ENCODE data around the gene NEU2.
"Not testable (repeated sequence)": the region's sequence is repeated elsewhere in the genome, so short reads cannot be mapped to it uniquely, and the experiment has no call there.

The NEU2 gene

GRCh38 chr2:233056961-233057605, 24.6 kb downstream of the NEU2 start:
- DNase-seq (ENCODE audit: low read depth, low spot score) = no peak

- no peak for DNase-seq (ENCODE audit: low read depth, low spot score)
Observed at GRCh38 chr2:233058717-233059546, 26.5 kb downstream of the NEU2 start.

GRCh38 chr2:233059547-233059796, 27.0 kb downstream of the NEU2 start:
- DNase-seq (ENCODE audit: low read depth, low spot score) = no peak

GRCh38 chr2:233059797-233060500, 27.5 kb downstream of the NEU2 start, which contains the start of gene INPP5D:
Gene INPP5D (plus strand): TSS chr2:233060342. CDS start chr2:233060479, 137 bp downstream.
- no peak for DNase-seq (ENCODE audit: low read depth, low spot score)

GRCh38 chr2:233060501-233060979, 28.1 kb downstream of the NEU2 start:
- no peak for DNase-seq (ENCODE audit: low read depth, low spot score)

GRCh38 chr2:233060980-233061590, 28.6 kb downstream of the NEU2 start:
- no peak for DNase-seq (ENCODE audit: low read depth, low spot score)

GRCh38 chr2:233061591-233062450, 29.3 kb downstream of the NEU2 start:
- DNase-seq (ENCODE audit: low read depth, low spot score) = no peak

GRCh38 chr2:233062451-233062850, 30.0 kb downstream of the NEU2 start:
- DNase-seq (ENCODE audit: low read depth, low spot score) = no peak

GRCh38 chr2:233062946-233063268, 30.4 kb downstream of the NEU2 start:
- DNase-seq (ENCODE audit: low read depth, low spot score) = no peak

GRCh38 chr2:233063269-233063975, 30.9 kb downstream of the NEU2 start:
- no peak for DNase-seq (ENCODE audit: low read depth, low spot score)

GRCh38 chr2:233063976-233064411, 31.5 kb downstream of the NEU2 start:
- DNase-seq (ENCODE audit: low read depth, low spot score) = no peak

GRCh38 chr2:233064530-233065199, 32.2 kb downstream of the NEU2 start:
- no peak for DNase-seq (ENCODE audit: low read depth, low spot score)

GRCh38 chr2:233065200-233065589, 32.7 kb downstream of the NEU2 start:
- not testable (repeated sequence) for DNase-seq (ENCODE audit: low read depth, low spot score)

- no peak for DNase-seq (ENCODE audit: low read depth, low spot score)
Observed at GRCh38 chr2:233065954-233066470, 33.5 kb downstream of the NEU2 start.

- no peak for DNase-seq (ENCODE audit: low read depth, low spot score)
Observed at GRCh38 chr2:233068762-233069418, 36.4 kb downstream of the NEU2 start.

- DNase-seq (ENCODE audit: low read depth, low spot score) = no peak
Observed at GRCh38 chr2:233072838-233073237, 40.4 kb downstream of the NEU2 start.

- no peak for DNase-seq (ENCODE audit: low read depth, low spot score)
Observed at GRCh38 chr2:233074106-233074505, 41.6 kb downstream of the NEU2 start.

GRCh38 chr2:233075141-233075965, 42.9 kb downstream of the NEU2 start:
- no peak for DNase-seq (ENCODE audit: low read depth, low spot score)
